ENCODE data around the gene CACNA2D4. TPM values are rescaled to one million over a fixed set of nuclear protein-coding genes. Genes with fewer than 3 reads are reported as not detected.

CACNA2D4 gene
- polyA plus RNA-seq, 3 donors: 17.8 to 87.7 (median 22.1) TPM

DNA sequence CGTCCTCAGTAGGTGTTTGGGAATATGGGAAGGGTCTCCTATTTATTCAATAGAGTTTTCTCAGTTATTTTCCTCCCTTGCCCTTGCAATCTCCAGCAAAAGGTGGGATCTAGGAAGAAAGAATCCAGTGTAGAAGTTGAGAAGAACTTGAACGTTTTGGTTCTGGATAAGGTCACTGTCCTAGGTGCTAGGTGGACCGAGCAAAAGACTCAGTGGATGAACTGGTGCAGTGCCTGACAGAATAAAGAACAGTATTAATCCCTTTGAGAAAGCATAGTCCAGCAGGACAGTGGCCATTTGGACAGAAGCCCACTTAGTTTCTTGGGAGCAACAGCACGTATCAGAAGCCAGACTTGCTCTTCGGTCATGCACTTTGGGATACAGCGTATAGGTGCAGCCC lies 130.7 kb downstream of the CACNA2D4 start:
- peaks cover 15% of the 10 kb centered on the region for H3K4me1 Mint-ChIP-seq
- Histone ChIP-seq H2AFZ (ENCODE audit: insufficient read depth, low read depth, low read length, poor library complexity, severe bottlenecking) (no peak overlapping the region), H3K27ac (ENCODE audit: low read depth in 1 of 2, low read length in 2 of 2) (no peak overlapping the region), H3K4me2 (replicated peaks; ENCODE audit: extremely low read depth, low read length, poor library complexity, severe bottlenecking) (no peak overlapping the region), H3K79me2 (ENCODE audit: insufficient read depth, low read length) (no peaks in the 10 kb centered on the region), H3K9ac (ENCODE audit: insufficient read depth, low read length, poor library complexity, severe bottlenecking) (no peak overlapping the region), H3K9me3 (replicated peaks in 1 of 2; ENCODE audit: control insufficient read depth in 1 of 2, insufficient read depth in 1 of 2, low read length in 2 of 2) (no peaks in the 10 kb centered on the region), H3K27me3 (ENCODE audit: control insufficient read depth in 2 of 2, insufficient read depth in 2 of 2, low read length in 2 of 2) (no peaks in the 10 kb centered on the region), H3K4me1 (ENCODE audit: control insufficient read depth in 1 of 2, insufficient read depth in 2 of 2, low read length in 2 of 2) (no peaks in the 10 kb centered on the region), H3K36me3 (replicated peaks in 1 of 2; ENCODE audit: control insufficient read depth in 1 of 2, insufficient read depth in 2 of 2, low read length in 2 of 2) (peaks cover 45 to 63% of the 10 kb centered on the region in 2 donors), H4K20me1 (ENCODE audit: insufficient read depth, low read length) (no peaks in the 10 kb centered on the region), H3K4me3 (replicated peaks in 1 of 3; ENCODE audit: low read depth in 2 of 3, low read length in 3 of 3) (no peak overlapping the region)
- no peak overlapping the region for H3K27ac Mint-ChIP-seq
- 94% methylated on average over 5 of the region's 6 CpGs for WGBS (ENCODE audit: insufficient coverage)
- intact Hi-C loops (cut with micrococcal nuclease): no loop called here
- H3K36me3 Mint-ChIP-seq: peaks cover 44 to 50% of the 10 kb centered on the region in 2 donors
- no peak for DNase-seq
- no peaks in the 10 kb centered on the region for H3K27me3 Mint-ChIP-seq (ENCODE audit: low read depth in 3 of 3)
- TF ChIP-seq, protein P1, sequence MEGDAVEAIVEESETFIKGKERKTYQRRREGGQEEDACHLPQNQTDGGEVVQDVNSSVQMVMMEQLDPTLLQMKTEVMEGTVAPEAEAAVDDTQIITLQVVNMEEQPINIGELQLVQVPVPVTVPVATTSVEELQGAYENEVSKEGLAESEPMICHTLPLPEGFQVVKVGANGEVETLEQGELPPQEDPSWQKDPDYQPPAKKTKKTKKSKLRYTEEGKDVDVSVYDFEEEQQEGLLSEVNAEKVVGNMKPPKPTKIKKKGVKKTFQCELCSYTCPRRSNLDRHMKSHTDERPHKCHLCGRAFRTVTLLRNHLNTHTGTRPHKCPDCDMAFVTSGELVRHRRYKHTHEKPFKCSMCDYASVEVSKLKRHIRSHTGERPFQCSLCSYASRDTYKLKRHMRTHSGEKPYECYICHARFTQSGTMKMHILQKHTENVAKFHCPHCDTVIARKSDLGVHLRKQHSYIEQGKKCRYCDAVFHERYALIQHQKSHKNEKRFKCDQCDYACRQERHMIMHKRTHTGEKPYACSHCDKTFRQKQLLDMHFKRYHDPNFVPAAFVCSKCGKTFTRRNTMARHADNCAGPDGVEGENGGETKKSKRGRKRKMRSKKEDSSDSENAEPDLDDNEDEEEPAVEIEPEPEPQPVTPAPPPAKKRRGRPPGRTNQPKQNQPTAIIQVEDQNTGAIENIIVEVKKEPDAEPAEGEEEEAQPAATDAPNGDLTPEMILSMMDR (IDR thresholded peaks at IDR 0.05): no peak
- H3K4me3 Mint-ChIP-seq: no peak overlapping the region
- H3K9me3 Mint-ChIP-seq: no peaks in the 10 kb centered on the region

DNA sequence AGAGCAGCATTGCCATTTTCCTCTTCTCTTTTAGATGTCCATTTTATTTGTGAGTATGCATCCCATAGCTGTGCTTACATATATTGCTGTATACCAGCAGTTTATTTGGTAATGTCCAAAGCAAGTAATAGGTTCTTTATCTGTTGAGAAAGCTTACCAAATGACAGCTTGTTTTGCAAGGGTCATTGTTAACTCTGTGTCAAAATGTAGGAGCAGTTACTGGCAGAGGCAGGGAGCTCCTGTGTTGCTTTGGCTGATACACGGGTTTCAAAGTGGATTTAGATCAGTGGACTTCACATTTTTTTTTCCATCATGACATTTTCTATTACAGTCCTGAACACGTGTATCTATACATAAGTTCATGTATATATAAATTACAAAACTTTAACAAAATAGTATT lies 136.2 kb downstream of the CACNA2D4 start:
- no peaks in the 10 kb centered on the region for H3K9me3 ChIP-seq (replicated peaks in 1 of 2; ENCODE audit: control insufficient read depth in 1 of 2, insufficient read depth in 1 of 2, low read length in 2 of 2)
- no peak overlapping the region for H3K4me2 ChIP-seq (replicated peaks; ENCODE audit: extremely low read depth, low read length, poor library complexity, severe bottlenecking)
- intact Hi-C loops (cut with micrococcal nuclease): no loop called here
- H2AFZ ChIP-seq (ENCODE audit: insufficient read depth, low read depth, low read length, poor library complexity, severe bottlenecking): no peak overlapping the region
- H3K79me2 ChIP-seq (ENCODE audit: insufficient read depth, low read length): no peaks in the 10 kb centered on the region
- peaks cover 71 to 99% of the 10 kb centered on the region in 2 donors for H3K36me3 ChIP-seq (replicated peaks in 1 of 2; ENCODE audit: control insufficient read depth in 1 of 2, insufficient read depth in 2 of 2, low read length in 2 of 2)
- Mint-ChIP-seq H3K9me3 (no peaks in the 10 kb centered on the region), H3K4me3 (no peak overlapping the region), H3K27ac (no peak overlapping the region), H3K27me3 (ENCODE audit: low read depth in 3 of 3) (no peaks in the 10 kb centered on the region), H3K36me3 (peaks cover 72 to 77% of the 10 kb centered on the region in 2 donors), H3K4me1 (no peaks in the 10 kb centered on the region)
- peaks cover 7% of the 10 kb centered on the region for H4K20me1 ChIP-seq (ENCODE audit: insufficient read depth, low read length)
- H3K4me1 ChIP-seq (ENCODE audit: control insufficient read depth in 1 of 2, insufficient read depth in 2 of 2, low read length in 2 of 2): no peaks in the 10 kb centered on the region
- no peak overlapping the region for H3K4me3 ChIP-seq (replicated peaks in 1 of 3; ENCODE audit: low read depth in 2 of 3, low read length in 3 of 3)
- TF ChIP-seq, protein P1 (IDR thresholded peaks at IDR 0.05): no peak
- WGBS (ENCODE audit: insufficient coverage): no CpG with 5 or more reads among the region's 2 CpGs
- H3K27ac ChIP-seq (ENCODE audit: low read depth in 1 of 2, low read length in 2 of 2): no peak overlapping the region
- DNase-seq: no peak
- H3K9ac ChIP-seq (ENCODE audit: insufficient read depth, low read length, poor library complexity, severe bottlenecking): no peak overlapping the region
- H3K27me3 ChIP-seq (ENCODE audit: control insufficient read depth in 2 of 2, insufficient read depth in 2 of 2, low read length in 2 of 2): no peaks in the 10 kb centered on the region
